ENCODE measurements around the gene TRIM67.

TRIM67 gene

DNA sequence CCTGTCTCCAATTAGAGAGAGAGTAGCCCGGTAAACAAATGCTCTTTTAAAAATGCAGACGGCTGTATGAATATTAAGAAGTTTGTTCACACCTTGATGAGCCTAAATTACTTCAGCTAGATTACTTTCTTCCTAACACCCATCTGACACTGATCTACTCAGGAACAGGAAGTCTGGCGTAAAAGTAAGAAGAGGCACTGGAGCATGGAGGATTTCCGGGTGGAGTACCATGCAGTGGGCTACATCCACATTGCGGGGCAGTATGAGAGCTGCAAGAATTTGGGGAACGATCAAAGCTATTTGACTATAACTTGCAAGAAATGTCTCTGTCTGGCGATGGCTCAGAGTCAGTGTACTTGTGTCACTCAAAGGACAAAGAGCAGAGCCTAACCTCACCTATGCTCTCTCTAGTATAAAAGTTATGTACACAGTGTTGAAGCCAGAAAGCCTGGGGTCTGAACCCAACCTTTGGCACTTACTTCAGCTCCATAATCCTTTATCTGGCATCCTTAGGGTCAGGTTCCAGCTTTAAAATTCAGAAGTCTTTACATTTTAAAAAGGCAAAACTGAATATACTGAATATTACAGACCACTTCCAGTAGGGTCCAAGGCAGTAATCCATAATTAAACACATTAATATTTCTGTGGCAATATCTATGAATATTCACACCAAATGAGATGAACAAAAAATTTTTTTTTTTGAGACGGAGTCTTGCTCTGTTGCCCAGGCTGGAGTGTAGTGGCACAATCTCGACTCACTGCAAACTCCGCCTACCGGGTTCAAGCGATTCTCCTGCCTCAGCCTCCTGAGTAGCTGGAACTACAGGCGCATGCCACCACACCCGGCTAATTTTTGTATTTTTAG lies 71.2 kb downstream of the TRIM67 start:
- DNase-seq (ENCODE audit: low read depth in 2 of 2, low spot score in 1 of 2), result no peak

DNA sequence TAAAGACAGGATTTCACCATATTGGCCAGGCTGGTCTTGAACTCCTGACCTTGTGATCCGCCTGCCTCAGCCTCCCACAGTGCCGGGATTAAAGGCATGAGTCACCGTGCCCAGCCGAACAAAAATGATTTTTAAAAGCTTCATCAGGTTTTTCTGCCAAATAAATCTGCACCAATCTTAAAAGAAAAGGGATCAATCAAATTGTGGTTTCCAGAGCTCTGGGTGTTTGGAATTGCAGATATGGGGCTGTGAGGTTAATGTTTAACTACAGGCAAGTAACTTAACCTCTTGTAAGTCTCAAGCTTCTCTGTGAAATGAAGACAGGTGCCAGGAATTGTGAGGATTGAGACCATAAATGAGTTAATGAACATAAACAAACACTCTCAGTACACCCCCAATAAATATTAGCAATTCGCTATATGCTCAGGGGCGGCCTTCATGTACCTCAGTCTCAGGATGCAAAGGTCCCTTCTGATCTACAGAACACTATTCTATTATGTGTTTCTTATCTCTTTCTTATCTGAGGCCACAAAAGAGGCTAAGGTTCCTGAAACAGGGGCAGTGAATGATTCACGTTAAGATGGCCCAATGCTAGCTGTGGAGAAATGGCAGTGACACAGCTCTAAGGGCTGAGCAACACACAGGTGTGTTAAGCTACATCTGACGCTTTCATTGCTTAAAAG lies 72.0 kb downstream of the TRIM67 start:
- DNase-seq (ENCODE audit: low read depth in 2 of 2, low spot score in 1 of 2), result no peak

DNA sequence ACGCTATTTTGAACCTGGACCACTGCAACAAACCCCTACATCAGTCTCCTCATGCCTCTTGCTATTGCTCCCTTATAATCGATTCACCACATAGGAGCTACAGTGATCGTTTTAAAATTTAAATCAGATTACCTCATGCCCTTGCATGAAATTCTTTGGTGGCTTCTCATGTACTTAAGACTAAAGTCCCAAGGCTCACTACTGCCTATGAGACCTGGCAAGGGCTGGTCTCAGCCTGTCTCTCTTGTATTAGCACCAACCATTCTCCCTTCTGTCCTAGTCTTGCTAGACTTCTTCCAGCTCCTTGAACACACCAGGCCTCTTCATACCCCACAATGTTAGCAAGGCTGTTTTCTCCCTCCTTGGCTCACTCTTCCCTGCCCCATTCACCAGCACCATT lies 72.6 kb downstream of the TRIM67 start:
- DNase-seq (ENCODE audit: low read depth in 2 of 2, low spot score in 1 of 2), result no peak

DNA sequence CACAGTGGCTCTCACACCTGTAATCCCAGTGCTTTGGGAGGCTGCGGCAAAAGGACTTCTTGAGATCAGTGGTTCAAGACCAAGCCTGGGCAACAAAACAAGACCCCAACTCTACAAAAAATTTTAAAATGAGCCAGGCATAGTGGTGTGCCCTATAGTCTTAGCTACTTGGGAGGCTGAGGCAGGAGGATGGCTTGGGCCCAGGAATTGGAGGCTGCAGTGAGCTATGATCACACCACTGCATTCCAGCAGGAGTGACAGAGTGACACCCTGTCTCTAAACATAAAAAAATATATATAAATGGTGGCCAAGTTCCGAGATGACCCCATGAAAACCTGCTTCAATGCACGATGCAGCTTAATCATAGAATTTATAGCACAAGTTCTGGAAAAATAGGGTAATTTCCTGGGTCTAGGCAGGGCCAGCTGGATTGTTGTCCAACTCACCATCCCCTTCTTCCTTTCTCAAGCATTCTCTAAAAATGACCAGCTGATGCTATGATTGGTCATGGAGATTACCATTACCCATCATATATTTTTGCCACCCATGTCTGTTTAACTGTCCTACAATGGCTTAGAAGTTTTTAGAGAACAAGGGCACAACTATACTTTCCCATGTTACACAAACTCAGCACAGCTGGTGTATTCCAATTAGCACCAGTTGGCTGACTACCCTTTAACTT lies 73.8 kb downstream of the TRIM67 start:
- DNase-seq (ENCODE audit: low read depth in 2 of 2, low spot score in 1 of 2), result no peak

DNA sequence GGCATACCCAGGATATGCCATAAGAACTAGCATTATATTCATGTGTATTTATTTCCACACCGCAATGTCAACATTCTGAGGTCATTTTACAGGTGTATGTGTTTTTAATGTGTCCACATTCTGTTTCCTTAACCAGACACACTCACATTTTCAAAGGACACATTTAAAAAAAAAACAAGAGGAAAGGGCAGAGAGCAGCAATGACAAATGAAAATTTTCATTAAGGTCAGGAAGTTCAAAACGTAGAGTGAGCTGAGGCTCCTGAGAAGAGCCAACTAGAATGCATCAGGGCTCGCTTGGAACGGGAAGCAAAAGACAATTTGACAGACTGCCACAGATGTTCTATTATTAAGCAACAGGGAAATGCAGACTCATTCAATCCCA lies 74.3 kb downstream of the TRIM67 start:
- DNase-seq (ENCODE audit: low read depth in 2 of 2, low spot score in 1 of 2), result no peak

DNA sequence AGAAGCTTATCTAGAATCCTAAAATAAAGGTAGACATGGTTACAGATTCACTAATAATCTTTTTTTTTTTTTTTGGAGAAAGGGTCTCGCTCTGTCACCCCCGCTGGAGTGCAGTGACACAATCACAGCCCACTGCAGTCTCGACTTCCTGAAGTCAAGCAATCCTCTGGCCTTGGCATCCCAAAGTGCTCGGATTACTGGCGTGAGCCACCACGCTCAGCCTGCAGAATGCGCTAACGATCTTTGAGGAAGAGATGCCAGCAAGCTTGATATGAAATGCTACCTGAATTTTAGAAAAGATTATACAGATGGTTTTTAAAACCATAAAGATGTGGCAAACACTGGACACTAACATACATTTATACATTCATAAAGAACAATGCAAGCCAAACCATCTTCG lies 75.1 kb downstream of the TRIM67 start:
- no peak for DNase-seq (ENCODE audit: low read depth in 2 of 2, low spot score in 1 of 2)

DNA sequence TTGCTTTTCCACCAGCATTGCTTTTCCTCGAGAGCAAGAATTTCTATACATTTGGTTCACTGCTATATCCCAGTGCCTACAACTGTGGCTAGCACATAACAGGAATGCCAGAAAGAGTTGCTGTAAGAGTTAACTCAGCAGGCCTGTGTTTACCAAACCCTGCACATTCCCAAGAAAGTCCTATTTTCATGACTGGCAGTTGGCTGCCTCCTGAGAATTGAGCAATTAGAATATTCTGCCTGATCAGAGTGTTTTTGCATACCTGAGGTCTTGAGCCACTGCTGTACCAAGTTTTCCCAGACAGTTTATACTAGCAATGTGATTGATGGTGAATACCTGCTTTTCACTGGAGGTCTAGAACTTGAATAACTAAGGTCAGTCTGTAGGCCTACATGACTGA lies 76.4 kb downstream of the TRIM67 start:
- DNase-seq (ENCODE audit: low read depth in 2 of 2, low spot score in 1 of 2), result no peak

DNA sequence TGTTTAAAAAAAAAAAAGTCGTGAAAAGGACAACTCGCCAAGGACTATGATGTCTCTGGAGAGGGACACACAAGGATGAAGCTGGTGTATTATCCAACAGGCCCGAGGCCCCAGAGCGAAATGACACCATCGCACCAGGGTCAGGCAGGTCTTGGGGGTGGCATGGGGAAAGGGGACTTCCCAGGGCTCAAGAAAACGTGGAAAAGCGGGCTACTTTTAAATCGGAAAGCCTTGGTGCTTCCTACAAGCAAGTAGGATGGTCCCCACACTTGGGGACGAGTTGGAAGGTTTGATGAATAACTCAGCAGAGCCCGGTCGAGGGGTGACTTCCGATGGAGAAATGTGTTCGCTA lies 78.6 kb downstream of the TRIM67 start:
- DNase-seq (ENCODE audit: low read depth in 2 of 2, low spot score in 1 of 2), result no peak

DNA sequence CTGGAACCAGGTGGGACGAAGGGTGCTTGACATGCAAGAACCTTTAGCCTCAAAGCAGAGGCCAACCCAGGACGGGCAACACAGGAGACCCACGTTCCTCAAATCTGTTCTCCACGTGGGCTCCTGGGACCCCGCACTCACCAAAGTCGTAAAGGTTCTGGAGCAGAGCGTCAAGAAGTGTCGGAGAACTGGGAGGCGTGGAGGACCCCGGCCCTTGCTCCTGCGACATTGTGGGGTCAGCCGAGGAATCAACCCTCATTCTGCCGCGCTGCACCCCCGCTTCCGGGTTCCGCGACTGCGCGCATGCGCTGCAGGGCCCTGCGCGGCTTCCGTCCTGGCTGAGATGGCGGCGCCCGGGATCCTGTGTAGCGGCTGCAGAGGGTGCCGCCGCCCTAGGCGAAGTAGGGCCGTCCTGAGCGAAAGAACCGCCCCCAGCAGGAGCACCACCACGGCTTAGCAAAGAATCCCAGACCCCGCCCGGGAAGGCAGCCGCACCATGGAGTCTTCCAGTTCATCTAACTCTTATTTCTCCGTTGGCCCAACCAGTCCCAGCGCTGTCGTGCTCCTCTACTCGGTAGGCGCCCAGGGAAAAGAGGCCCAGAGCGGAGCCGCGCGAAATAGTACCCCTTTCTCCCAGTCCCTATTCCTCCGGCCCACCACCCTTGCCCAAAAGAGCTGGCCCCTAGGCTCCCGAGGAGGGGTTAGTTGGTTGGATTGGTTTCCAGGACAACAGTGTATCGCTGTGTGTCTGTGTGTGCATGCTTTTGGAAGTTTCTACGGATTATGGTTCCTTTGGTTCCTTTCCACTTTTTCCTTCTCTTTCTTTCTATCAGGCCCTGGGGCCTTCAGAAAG lies 79.3 kb downstream of the TRIM67 start, which contains the start of gene GNPAT:
GNPAT (plus strand) TSS at position 330 of the 853 bp plus-strand sequence; CDS start at position 497, 167 bp downstream.
- peak; percentile 72 to 83 for DNase-seq (ENCODE audit: low read depth in 2 of 2, low spot score in 1 of 2)

DNA sequence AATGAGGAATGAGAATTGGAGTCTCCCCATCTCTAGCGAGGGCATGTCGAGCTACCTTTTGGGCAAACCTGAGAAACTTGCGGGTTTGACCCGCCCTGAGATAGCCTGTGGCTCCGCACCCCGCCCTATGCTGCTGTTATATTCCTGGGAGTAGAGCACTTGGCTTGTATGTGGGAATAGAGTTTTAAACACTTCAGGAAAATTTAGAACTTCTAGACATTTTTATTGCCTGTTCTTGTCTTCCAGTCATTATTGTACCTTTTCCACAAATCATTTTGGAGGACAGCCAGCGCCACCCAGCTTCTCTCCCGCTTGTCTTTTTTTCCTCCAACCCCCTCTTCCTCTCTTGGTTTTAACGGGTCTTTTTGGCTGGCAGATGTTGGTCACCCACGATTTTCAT lies 79.9 kb downstream of the TRIM67 start:
- DNase-seq (ENCODE audit: low read depth in 2 of 2, low spot score in 1 of 2), result no peak

DNA sequence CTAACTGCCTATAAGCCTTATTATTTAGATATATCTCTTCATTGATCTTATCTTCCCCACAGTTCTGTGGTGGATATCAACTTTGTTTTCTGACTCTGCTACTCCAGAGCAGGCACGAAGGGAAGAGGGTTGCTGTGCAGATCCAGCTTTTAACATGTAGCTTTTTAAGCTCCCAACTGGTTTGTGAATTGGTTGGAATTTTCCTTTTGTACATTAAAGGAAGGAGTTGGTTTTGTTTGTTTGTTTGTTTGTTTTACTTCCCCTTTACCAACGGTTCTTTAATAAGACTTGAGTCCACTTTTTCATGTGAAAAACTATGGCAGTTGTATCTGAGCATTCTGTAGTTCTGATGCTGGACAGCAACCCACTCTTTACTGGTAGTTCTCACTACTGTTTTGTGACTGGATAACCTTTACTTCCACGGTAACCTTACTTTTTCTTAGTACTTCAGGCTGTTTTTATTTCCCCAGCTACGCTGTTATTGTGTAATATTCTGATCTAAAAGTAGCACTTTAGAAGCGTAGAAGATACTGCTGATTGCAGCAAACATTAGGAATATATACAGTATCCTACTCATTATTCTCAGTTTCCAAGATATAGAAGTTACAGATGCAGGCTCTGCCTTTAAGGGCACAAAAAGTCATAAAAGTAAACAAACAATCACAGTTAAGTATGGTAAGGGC lies 80.8 kb downstream of the TRIM67 start:
- no peak for DNase-seq (ENCODE audit: low read depth in 2 of 2, low spot score in 1 of 2)

DNA sequence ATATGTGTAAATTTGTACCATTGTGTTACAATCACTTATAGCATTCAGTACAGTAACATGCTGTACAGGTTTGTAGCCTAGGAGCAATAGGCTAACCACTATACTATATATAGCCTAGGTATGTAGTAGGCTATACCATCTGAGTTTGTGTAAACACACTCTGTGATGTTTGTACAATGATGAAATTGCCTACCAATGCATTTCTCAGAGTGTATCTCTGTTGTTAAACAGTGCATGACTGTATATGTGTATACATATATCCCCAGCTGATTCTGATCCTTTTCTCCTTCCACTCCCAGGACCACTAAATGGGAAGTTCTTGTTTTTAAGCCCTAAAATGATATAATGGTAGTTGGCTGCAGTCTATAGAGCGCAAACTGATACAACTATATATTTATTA lies 86.9 kb downstream of the TRIM67 start:
- DNase-seq (ENCODE audit: low read depth in 2 of 2, low spot score in 1 of 2), result no peak

DNA sequence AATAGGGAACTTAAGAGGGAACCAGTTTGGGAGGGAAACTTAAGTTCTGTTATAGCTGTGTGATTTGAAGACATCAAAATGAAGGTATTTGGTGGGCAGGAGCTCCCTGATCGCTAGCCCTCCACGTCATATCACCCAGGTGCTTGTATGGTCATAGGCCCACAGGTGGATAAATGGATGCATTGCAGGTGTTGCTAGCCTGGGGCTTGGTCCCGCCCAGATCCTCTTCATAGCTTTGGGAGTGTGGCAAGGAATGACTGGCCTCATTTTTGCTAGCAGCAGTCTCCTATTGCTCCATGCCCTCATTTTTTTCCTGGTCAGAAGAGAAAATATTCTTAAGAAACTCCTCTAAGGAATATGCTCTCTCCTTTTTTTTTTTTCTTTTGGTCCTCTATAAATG lies 90.5 kb downstream of the TRIM67 start:
- DNase-seq (ENCODE audit: low read depth in 2 of 2, low spot score in 1 of 2), result no peak

DNA sequence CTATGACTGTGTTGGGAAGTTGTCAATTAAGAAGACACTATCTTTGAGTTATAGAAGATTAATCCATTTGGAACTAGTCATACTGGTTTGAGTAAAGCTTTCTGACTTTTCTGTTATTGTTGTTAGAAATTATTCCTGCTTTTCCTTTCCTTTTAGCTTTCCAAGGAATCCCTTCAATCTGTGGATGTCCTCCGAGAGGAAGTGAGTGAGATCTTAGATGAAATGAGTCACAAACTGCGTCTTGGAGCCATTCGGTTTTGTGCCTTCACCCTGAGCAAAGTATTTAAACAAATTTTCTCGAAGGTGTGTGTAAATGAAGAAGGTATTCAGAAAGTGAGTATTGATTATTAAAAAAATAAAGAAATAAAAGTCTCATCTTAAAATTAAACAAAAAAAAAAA lies 98.5 kb downstream of the TRIM67 start:
- no peak for DNase-seq (ENCODE audit: low read depth in 2 of 2, low spot score in 1 of 2)

DNA sequence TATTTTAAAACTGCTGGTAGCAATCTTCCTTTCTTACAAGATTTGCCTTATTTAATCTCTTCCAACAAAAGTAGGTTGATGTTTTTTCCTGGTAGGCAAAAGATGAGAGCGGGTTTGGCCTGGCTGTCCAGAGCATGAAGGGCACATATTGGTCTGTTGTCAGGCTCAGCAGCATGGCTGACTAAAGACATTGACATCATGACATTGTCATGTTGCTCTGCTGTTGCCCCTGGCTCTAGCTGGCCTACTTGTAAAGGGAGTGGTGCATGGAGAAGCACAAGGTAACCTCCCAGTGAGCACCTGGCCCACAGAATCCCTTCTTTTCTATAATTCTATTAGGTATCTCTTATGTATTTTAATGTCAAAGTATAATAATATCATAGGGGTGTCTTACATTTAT lies 102.8 kb downstream of the TRIM67 start:
- no peak for DNase-seq (ENCODE audit: low read depth in 2 of 2, low spot score in 1 of 2)

DNA sequence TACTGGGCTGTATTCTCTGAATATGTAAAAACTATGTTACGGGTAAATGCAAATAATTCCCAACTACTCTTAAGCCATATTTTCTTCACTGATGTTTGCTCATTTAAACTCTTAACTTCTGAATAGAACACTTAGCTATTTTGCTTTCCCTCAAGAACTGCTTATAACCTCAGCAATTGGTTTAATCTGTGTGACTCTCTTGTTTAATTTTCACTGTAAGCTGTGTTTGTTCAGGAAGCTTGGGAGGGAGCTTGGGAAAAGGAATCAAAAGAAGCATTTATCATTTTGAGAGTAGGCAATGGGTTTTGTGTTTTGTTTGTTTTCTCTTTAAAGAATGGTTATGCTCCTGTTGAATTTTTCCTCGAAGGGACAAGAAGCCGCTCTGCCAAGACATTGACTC lies 103.5 kb downstream of the TRIM67 start:
- DNase-seq (ENCODE audit: low read depth in 2 of 2, low spot score in 1 of 2), result no peak

DNA sequence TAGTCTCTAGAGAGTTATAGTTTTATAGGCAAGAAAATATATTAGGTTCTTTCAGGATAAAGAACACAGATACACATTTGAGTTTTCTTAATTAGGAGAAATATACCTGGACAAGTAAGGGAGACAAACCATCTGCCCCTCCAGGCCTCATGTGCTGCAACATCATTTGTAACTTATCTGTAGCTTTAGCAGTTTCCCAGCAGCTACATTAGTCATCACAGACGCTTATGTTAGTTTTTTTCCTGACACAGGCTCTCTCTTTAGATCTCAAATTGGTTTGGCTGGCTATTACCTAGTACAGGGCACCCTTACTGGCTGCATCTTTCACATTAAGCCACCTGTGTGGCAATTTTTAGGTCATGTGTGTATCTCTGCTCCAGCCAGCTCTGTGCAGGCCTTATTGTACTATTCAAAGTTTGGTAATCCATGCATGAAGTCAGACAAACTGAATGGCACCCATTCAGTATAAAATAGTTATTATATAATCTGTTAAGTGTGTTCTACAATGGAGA lies 105.0 kb downstream of the TRIM67 start:
- no peak for DNase-seq (ENCODE audit: low read depth in 2 of 2, low spot score in 1 of 2)
